Gastrocnemius medialis (tissue), 4 donors: ENCODE results near the gene EVA1C.

Experiments used
- POLR2A ChIP-seq, 2 donors: fragments of 450-650 bp; IDR thresholded peaks; one replicate each; pipeline ENCODE4 v1.6.1; 2017; ENCODE audit warnings: antibody characterized with exemption in 2 of 2, mild to moderate bottlenecking in 2 of 2, moderate library complexity in 2 of 2
- TF ChIP-seq, protein P1 (sequence below), 5 experiments: fragments of 450-650 bp in 3 of 5; fragments of 200-600 bp in 2 of 5; sonication (generic) in 2 of 5; IDR thresholded peaks in 4 of 5; conservative IDR thresholded peaks in 1 of 5; 1 replicate in 4 of 5; 2 replicates in 1 of 5; pipeline ENCODE4 v1.5.1; 2016 to 2019; ENCODE audit warnings: antibody characterized with exemption in 5 of 5, mild to moderate bottlenecking in 3 of 5, moderate library complexity in 3 of 5

DNA sequence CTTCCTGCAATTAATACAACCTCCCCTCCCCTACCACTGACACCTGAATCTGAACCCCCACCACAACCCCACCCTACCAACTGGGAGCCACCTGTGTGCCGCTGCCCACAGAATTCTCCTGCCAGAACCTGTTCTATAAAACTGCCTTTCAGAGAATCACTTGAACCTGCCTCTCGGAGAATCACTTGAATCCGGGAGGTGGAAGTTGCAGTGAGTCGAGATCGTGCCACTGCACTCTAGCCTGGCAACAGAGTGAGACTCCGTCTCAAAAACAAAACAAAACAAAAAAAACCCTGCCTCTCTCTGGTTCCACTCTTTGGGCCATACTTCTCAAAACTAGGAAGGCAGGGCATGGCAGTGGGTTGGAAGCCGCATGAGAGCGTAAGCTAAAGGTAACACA is 25.4 kb upstream of the EVA1C start:
- TF ChIP-seq, protein P1, sequence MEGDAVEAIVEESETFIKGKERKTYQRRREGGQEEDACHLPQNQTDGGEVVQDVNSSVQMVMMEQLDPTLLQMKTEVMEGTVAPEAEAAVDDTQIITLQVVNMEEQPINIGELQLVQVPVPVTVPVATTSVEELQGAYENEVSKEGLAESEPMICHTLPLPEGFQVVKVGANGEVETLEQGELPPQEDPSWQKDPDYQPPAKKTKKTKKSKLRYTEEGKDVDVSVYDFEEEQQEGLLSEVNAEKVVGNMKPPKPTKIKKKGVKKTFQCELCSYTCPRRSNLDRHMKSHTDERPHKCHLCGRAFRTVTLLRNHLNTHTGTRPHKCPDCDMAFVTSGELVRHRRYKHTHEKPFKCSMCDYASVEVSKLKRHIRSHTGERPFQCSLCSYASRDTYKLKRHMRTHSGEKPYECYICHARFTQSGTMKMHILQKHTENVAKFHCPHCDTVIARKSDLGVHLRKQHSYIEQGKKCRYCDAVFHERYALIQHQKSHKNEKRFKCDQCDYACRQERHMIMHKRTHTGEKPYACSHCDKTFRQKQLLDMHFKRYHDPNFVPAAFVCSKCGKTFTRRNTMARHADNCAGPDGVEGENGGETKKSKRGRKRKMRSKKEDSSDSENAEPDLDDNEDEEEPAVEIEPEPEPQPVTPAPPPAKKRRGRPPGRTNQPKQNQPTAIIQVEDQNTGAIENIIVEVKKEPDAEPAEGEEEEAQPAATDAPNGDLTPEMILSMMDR (IDR thresholded peaks at IDR 0.05 in 4 of 5, conservative IDR thresholded peaks at IDR 0.05 in 1 of 5) = no peak
- TF ChIP-seq POLR2A (IDR thresholded peaks at IDR 0.05) = no peak
